Osteoblast (primary cell): ENCODE data around the gene MIA2. TPM values are rescaled to one million over a fixed set of nuclear protein-coding genes. Genes with fewer than 3 reads are reported as not detected.
"Not testable (repeated sequence)": the region's sequence is repeated elsewhere in the genome, so short reads cannot be mapped to it uniquely, and the experiment has no call there.

Experiments
- DNase-seq: peaks from one replicate; pipeline ENCODE4 v3.0.0; 2011; ENCODE audit warnings: low spot score, mixed read lengths; ENCODE audit not compliant: insufficient read length; ENCODE audit errors: missing footprints
- H2AFZ ChIP-seq: 2 replicates; pipeline ENCODE4 v1.6.0; 2011; ENCODE audit warnings: mild to moderate bottlenecking, low read length
- H3K27ac ChIP-seq: 2 replicates; pipeline ENCODE4 v1.5.1; 2011; ENCODE audit warnings: mild to moderate bottlenecking, low read depth, low read length, moderate library complexity
- H3K27me3 ChIP-seq: 2 replicates; pipeline ENCODE4 v1.6.0; 2012; ENCODE audit warnings: mild to moderate bottlenecking, control low read depth, inconsistent platforms, low read length, moderate library complexity; ENCODE audit not compliant: insufficient read depth
- H3K36me3 ChIP-seq: 2 replicates; pipeline ENCODE4 v1.5.1; 2011; ENCODE audit warnings: mild to moderate bottlenecking, low read length, control low read depth, moderate library complexity; ENCODE audit not compliant: insufficient read depth
- H3K4me1 ChIP-seq: 2 replicates; pipeline ENCODE4 v1.5.1; 2011; ENCODE audit warnings: mild to moderate bottlenecking, low read length, control low read depth, moderate library complexity; ENCODE audit not compliant: insufficient read depth
- H3K4me2 ChIP-seq: 2 replicates; pipeline ENCODE4 v1.6.0; 2011; ENCODE audit warnings: mild to moderate bottlenecking, low read length; ENCODE audit not compliant: insufficient read depth
- H3K4me3 ChIP-seq: fragments of 200-600 bp; sonication (generic); 3 replicates; pipeline ENCODE4 v1.5.1; 2012; ENCODE audit warnings: mild to moderate bottlenecking, low read length, inconsistent platforms; ENCODE audit not compliant: insufficient read depth
- H3K79me2 ChIP-seq: 2 replicates; pipeline ENCODE4 v1.6.0; 2012; ENCODE audit warnings: mild to moderate bottlenecking, low read length, control low read depth, inconsistent platforms; ENCODE audit not compliant: insufficient read depth
- H3K9me3 ChIP-seq: 2 replicates; pipeline ENCODE4 v1.5.1; 2011; ENCODE audit warnings: low read depth, low read length, control low read depth
- H4K20me1 ChIP-seq: 2 replicates; pipeline ENCODE4 v1.6.0; 2012; ENCODE audit warnings: mild to moderate bottlenecking, low read length, control low read depth; ENCODE audit not compliant: insufficient read depth
- total RNA-seq: library from RNA; depleted of rRNA; stranded (reverse); fragments of >200 nt; gene quantifications from 2 replicates; pipeline ENCODE4 v1.2.3, GENCODE V29; 2012
- TF ChIP-seq, protein P1 (sequence below): IDR thresholded peaks from 2 replicates; pipeline ENCODE4 v1.5.1; 2011; ENCODE audit warnings: mild to moderate bottlenecking, low read depth, low read length, moderate library complexity; ENCODE audit errors: extremely low read depth

MIA2 gene
- total RNA-seq, 1 donor = 25.0 TPM

DNA sequence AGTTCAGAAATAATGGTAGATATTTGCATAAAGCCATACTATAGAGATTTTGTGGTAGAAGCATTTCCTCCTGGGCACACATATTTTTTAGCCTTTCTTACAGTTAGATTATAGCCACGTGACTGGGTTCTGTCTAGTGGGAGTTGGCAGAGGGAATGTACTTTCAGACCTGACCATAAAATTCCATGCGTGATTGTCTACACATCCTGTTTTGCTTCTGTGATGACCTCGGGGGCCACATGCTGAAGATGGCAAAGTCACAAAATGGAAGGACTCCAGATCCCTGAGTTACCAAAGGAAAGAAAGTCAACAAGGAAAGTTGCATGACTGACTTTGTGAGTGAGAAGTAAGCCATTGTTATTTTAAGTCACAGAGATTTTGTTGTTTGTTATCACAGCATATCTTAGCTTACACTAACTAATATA is 14.6 kb upstream of the MIA2 start:
- Histone ChIP-seq H3K4me2 (no peak overlapping the region), H3K4me1 (peaks cover 9% of the 10 kb centered on the region)

DNA sequence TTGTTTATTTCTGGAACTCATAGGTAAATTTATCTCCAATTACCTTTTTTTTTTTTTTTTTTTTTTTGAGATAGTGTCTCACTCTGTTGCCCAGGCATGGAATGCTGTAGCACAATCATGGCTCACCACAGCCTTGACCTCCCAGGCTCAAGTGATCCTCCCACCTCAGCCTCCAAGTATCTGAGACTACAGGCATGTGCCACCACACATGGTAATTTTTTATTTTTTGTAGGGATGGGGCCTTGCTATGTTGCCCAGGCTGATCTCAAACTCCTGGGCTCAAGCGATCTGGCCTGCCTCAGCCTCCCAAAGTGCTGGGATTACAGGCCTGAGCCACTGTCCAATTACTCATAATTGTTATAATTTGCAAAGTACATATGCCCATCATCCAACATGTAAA is 13.2 kb upstream of the MIA2 start:
- H3K9me3 ChIP-seq, H3K36me3 ChIP-seq, H3K4me2 ChIP-seq, H3K4me3 ChIP-seq, H3K27ac ChIP-seq, DNase-seq, H4K20me1 ChIP-seq, H3K4me1 ChIP-seq, H3K79me2 ChIP-seq, H3K27me3 ChIP-seq: not testable (repeated sequence)
- peak overlapping the region; percentile 42 for H2AFZ ChIP-seq

More for the DNA sequence above, 14.6 kb upstream of the MIA2 start:
- Histone ChIP-seq H3K9me3 (no peaks in the 10 kb centered on the region), H3K4me3 (no peak overlapping the region), H3K79me2 (no peaks in the 10 kb centered on the region), H3K36me3 (no peaks in the 10 kb centered on the region), H4K20me1 (no peaks in the 10 kb centered on the region), H3K27ac (no peak overlapping the region), H2AFZ (peak overlapping the region; percentile 54), H3K27me3 (no peaks in the 10 kb centered on the region)
- TF ChIP-seq, protein P1, sequence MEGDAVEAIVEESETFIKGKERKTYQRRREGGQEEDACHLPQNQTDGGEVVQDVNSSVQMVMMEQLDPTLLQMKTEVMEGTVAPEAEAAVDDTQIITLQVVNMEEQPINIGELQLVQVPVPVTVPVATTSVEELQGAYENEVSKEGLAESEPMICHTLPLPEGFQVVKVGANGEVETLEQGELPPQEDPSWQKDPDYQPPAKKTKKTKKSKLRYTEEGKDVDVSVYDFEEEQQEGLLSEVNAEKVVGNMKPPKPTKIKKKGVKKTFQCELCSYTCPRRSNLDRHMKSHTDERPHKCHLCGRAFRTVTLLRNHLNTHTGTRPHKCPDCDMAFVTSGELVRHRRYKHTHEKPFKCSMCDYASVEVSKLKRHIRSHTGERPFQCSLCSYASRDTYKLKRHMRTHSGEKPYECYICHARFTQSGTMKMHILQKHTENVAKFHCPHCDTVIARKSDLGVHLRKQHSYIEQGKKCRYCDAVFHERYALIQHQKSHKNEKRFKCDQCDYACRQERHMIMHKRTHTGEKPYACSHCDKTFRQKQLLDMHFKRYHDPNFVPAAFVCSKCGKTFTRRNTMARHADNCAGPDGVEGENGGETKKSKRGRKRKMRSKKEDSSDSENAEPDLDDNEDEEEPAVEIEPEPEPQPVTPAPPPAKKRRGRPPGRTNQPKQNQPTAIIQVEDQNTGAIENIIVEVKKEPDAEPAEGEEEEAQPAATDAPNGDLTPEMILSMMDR = no peak
- DNase-seq = peak; percentile 79

DNA sequence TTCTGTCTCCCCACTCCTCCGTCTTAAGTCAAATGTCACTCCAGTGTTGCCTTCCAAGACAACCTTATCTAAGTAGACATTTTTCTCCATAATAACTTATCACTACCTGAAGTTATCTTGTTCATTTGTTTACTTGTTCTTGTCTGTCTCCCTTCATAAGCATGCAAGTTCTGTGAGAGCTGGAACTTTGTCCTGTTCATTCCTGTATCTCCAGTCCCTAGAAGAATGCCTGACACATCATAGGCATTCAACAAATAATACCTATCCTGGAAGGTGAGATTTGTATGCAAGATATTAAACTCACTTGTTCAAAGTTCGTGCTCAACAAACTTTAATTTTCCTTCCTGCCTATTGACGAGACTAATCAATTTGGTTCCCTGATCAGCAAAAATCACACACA is 5.7 kb upstream of the MIA2 start:
- Histone ChIP-seq H3K36me3 (no peaks in the 10 kb centered on the region), H3K27ac (no peak overlapping the region), H3K27me3 (no peaks in the 10 kb centered on the region), H3K9me3 (no peaks in the 10 kb centered on the region), H2AFZ (no peak overlapping the region), H3K4me2 (no peak overlapping the region), H3K4me1 (peaks cover 6% of the 10 kb centered on the region), H3K4me3 (no peak overlapping the region), H4K20me1 (no peaks in the 10 kb centered on the region), H3K79me2 (no peaks in the 10 kb centered on the region)
- TF ChIP-seq, protein P1 = no peak
- no peak for DNase-seq

GRCh38 chr14:39228509-39229221 is 5.0 kb upstream of the MIA2 start:
- no peaks in the 10 kb centered on the region for H4K20me1 ChIP-seq
- H3K4me3 ChIP-seq = no peak overlapping the region
- no peaks in the 10 kb centered on the region for H3K9me3 ChIP-seq
- TF ChIP-seq, protein P1 = no peak
- H3K36me3 ChIP-seq = no peaks in the 10 kb centered on the region
- H3K4me2 ChIP-seq = no peak overlapping the region
- no peaks in the 10 kb centered on the region for H3K79me2 ChIP-seq
- no peak overlapping the region for H3K27ac ChIP-seq
- no peak for DNase-seq
- peaks cover 13% of the 10 kb centered on the region for H3K4me1 ChIP-seq
- no peak overlapping the region for H2AFZ ChIP-seq
- H3K27me3 ChIP-seq = no peaks in the 10 kb centered on the region
